Heart left ventricle (tissue), 16 donors: ENCODE measurements around the gene PLCB4. TPM values are rescaled to one million over a fixed set of nuclear protein-coding genes. Genes with fewer than 3 reads are reported as not detected.

Experiments used
- ATAC-seq, 4 donors: fragments of 200-7000 bp; cut with Tn5 transposase; one replicate each; pipeline ENCODE4 v1.9.1; 2020 to 2022; ENCODE audit warnings: moderate library complexity in 4 of 4, mild to moderate bottlenecking in 3 of 4, moderate number of reproducible peaks in 1 of 4
- DNase-seq, 5 donors: peaks; one replicate each; pipeline ENCODE4 v3.0.0-alpha.2; 2020
- H3K27ac ChIP-seq, 12 donors: fragments of 200-600 bp; sonication (generic) in 4 of 12; one replicate each; pipeline versions ENCODE4 v1.5.0 to v1.8.0; 2016 to 2022; ENCODE audit warnings: mild to moderate bottlenecking in 2 of 12
- H3K27me3 ChIP-seq, 9 donors: fragments of 200-600 bp; sonication (generic) in 2 of 9; one replicate each; pipeline versions ENCODE4 v1.5.1 to v1.8.0; 2016 to 2022; ENCODE audit warnings: mild to moderate bottlenecking in 3 of 9
- H3K36me3 ChIP-seq, 9 donors: fragments of 200-600 bp; sonication (generic) in 2 of 9; one replicate each; pipeline versions ENCODE4 v1.5.0 to v1.8.0; 2018 to 2022; ENCODE audit warnings: mild to moderate bottlenecking in 2 of 9
- H3K4me1 ChIP-seq, 12 donors: fragments of 200-600 bp; sonication (generic) in 4 of 12; one replicate each; pipeline versions ENCODE4 v1.5.0 to v1.8.0; 2016 to 2022; ENCODE audit warnings: mild to moderate bottlenecking in 3 of 12
- H3K4me3 ChIP-seq, 12 donors: fragments of 200-600 bp; sonication (generic) in 4 of 12; one replicate each; pipeline versions ENCODE4 v1.5.0 to v1.8.0; 2017 to 2022; ENCODE audit warnings: mild to moderate bottlenecking in 9 of 12, moderate library complexity in 4 of 12
- H3K9me3 ChIP-seq, 12 donors: fragments of 200-600 bp; sonication (generic) in 4 of 12; one replicate each; pipeline versions ENCODE4 v1.5.0 to v1.8.0; 2016 to 2022; ENCODE audit warnings: mild to moderate bottlenecking in 1 of 12
- POLR2A ChIP-seq, 2 donors: fragments of 450-650 bp; IDR thresholded peaks; one replicate each; pipeline ENCODE4 v1.6.1; 2017; ENCODE audit warnings: antibody characterized with exemption in 2 of 2, mild to moderate bottlenecking in 2 of 2, moderate library complexity in 2 of 2
- WGBS, 4 donors: extraction: QIAGEN DNeasy Blood & Tissue Kit in 2 of 4; methylation state at CpG; one replicate each; pipeline versions ENCODE4 v1.1.5 to v1.1.7; 2013 to 2018; 5-methylcytosine and 5-hydroxymethylcytosine counted together
- intact Hi-C, 10 donors: fragments of 100-400 bp; cut with DNase I; formaldehyde crosslinking; loops; one replicate each; pipeline versions ENCODE4 v1.11.1 to v1.14.2; 2022
- polyA plus RNA-seq, 2 donors: library from polyadenylated mRNA; stranded (reverse); fragments of 200-250 nt; gene quantifications; one replicate each; pipeline ENCODE4 v1.2.3, GENCODE V29; 2013
- total RNA-seq, 9 donors: library from RNA; depleted of rRNA in 2 of 9; stranded (reverse); fragments of >200 nt in 2 of 9; fragmentation: NEBNext Ultra II Directional in 3 of 9; extraction: Animal tissue kit (Norgen Biotek cat#: 25700) in 3 of 9; gene quantifications; one replicate each; pipeline versions ENCODE4 v1.1.0 to v1.2.4, GENCODE V29; 2016 to 2023
- TF ChIP-seq, protein P1 (sequence below), 12 donors: fragments of 200-600 bp; sonication (generic) in 4 of 12; IDR thresholded peaks; one replicate each; pipeline versions ENCODE4 v1.5.0 to v1.8.0; 2018 to 2022; ENCODE audit warnings: antibody characterized with exemption in 12 of 12, mild to moderate bottlenecking in 5 of 12
- donor health status: ischemic (EF 13 %, LVEDD 7.1; RV severe dilation, severe dysfunction).
- donor health status: healthy with polysubstance abuse.
- donor health status: DM: no; HTN: yes; CAD: no.
- donor health status: DM: no; HTN: no; CAD: no.
- donor health status: ischemic (EF 25% LVEDD 6.9; RV normal size, moderate dysfunction).
- donor health status: ischemic (EF 25% LVEDD 5.7; RV mildly dilated, moderate dysfunction).
- donor health status: healthy.
- donor health status: DM: yes; HTN: yes; CAD: no.
- donor health status: ischemic (EF 35%, LVEDD 5.7; RV mildly dilated, moderate dysfunction).
- donor health status: nonischemic (EF 11% LVEDD 7.7; RV severe dilation, severe dysfunction).
- donor health status: DM: yes; HTN: yes; CAD: no.
- donor health status: PGD.
- donor health status: ischemic (EF 29% LVEDD 5.4; RV normal size, mild dysfunction).
- donor health status: nonischemic (EF 23%, LVEDD 6.1; RV moderate dilation, normal function).

PLCB4 gene
- total and polyA plus RNA-seq, 11 donors: 8.4 to 31.8 (median 18.5) TPM

DNA sequence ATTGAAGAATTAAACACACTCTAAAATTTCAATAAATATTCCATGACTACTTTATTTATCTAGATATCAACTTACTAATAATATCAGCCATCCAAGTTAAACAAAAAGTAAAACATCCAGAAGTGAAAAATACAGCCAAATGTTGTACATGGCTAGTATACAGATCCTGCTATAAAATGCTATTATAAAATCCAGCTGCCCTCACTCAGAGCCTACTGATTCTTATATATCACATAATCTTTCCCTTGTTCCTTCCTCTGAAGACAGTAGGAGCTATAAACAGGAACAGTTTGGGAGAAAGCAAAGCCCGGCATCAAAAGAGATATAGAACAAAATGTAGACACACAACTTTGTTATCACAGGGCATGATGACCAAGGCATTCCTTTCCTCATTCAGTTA lies 212.9 kb downstream of the PLCB4 start:
- DNase-seq (no peak), ATAC-seq (no peak)
- Histone ChIP-seq H3K4me1 (peaks cover 0 to 61% (median 28%) of the 10 kb centered on the region in 12 donors), H3K4me3 (no peak overlapping the region), H3K27ac (no peak overlapping the region), H3K27me3 (no peaks in the 10 kb centered on the region), H3K9me3 (no peaks in the 10 kb centered on the region), H3K36me3 (no peaks in the 10 kb centered on the region)
- TF ChIP-seq, protein P1, sequence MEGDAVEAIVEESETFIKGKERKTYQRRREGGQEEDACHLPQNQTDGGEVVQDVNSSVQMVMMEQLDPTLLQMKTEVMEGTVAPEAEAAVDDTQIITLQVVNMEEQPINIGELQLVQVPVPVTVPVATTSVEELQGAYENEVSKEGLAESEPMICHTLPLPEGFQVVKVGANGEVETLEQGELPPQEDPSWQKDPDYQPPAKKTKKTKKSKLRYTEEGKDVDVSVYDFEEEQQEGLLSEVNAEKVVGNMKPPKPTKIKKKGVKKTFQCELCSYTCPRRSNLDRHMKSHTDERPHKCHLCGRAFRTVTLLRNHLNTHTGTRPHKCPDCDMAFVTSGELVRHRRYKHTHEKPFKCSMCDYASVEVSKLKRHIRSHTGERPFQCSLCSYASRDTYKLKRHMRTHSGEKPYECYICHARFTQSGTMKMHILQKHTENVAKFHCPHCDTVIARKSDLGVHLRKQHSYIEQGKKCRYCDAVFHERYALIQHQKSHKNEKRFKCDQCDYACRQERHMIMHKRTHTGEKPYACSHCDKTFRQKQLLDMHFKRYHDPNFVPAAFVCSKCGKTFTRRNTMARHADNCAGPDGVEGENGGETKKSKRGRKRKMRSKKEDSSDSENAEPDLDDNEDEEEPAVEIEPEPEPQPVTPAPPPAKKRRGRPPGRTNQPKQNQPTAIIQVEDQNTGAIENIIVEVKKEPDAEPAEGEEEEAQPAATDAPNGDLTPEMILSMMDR (IDR thresholded peaks at IDR 0.05): no peak
- TF ChIP-seq POLR2A (IDR thresholded peaks at IDR 0.05): no peak
- intact Hi-C loops: loop anchor here in 1 of 10 donors (10.0 kb wide), 1 partner anchor 53 kb away; no protein-coding TSS in a partner anchor
- WGBS, 4 donors: 31 to 57% (median 39%) methylated on average over 1 of the region's 1 CpG

DNA sequence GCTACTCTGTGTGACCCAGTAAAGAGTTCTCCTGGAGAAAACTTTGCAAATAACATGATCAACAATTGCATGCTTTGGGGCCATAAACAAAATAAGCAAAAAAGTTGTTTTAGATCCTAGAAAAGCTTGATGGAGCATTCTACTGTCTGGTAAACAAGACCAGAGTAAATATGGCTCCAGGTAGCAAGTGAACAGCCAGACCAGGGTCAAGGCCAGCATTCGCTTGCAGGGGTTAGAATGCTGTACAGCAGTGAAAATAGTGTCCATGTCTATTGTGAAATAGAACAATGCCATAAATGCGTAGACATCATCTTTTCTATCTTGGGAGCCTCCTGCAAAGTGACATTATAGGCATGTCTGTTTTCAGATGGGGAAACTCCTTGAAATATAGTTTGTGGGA lies 216.7 kb downstream of the PLCB4 start:
- no peaks in the 10 kb centered on the region for H3K27me3 ChIP-seq
- H3K4me3 ChIP-seq: no peak overlapping the region
- intact Hi-C loops: loop anchor here in 2 of 10 donors (5.0 to 10.0 kb wide), 2 partner anchors 49 to 52 kb away; no protein-coding TSS in a partner anchor
- no peaks in the 10 kb centered on the region for H3K9me3 ChIP-seq
- no peak overlapping the region for H3K27ac ChIP-seq
- whole genome bisulfite sequencing, 4 donors: 97 to 98% (median 98%) methylated on average over 2 of the region's 2 CpGs
- peaks cover 0 to 45% (median 9%) of the 10 kb centered on the region in 12 donors for H3K4me1 ChIP-seq
- TF ChIP-seq POLR2A (IDR thresholded peaks at IDR 0.05): no peak
- TF ChIP-seq, protein P1 (IDR thresholded peaks at IDR 0.05): no peak
- no peak for ATAC-seq
- no peaks in the 10 kb centered on the region for H3K36me3 ChIP-seq
- DNase-seq: no peak

DNA sequence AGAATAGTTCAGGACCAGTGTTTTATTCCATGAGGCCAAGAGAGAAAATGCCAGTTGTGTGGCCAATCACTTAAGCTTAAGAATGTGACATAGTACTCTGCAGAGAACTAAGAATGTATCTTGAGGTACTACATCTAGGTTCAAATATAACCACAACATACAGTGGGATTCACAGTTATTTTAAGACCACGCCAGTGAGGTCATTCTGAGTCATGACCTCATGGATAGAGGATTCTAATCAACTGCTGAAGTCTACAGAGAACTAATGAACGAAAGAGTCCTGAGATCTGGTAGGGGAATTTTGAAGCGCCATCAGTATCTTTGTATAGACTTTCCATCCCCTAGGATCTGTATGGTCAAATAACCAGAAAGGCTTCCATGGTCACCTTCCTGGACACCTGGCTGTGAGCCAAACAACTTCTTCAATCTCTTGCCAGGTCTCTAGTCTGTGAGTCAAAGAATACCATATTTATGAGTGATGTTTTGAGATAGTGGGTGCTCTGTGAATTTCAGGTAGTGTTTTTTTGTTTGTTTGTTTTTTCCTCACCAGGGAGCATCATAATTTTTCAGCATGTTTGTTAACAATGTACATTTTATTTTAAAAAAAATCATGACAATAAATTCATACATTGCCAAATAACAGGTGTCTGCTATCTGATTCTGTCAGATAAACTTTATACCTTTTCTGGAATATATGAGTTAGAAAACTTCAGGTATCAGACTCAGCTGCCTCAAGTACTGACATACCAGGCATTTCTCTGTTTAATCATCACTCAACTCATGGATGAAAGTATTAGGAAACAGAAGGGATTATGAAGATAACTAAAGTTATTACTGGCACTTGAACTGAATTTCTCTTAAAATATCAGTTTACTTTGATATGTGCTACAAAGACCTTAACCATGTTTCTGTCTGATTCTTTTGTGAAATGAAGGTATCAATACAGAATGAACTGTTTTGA lies 217.9 kb downstream of the PLCB4 start:
- TF ChIP-seq, protein P1 (IDR thresholded peaks at IDR 0.05): no peak
- TF ChIP-seq POLR2A (IDR thresholded peaks at IDR 0.05): no peak
- ATAC-seq (no peak), DNase-seq (no peak)
- intact Hi-C loops: loop anchor here in 2 of 10 donors (5.0 to 10.0 kb wide), 2 partner anchors 48 to 51 kb away; no protein-coding TSS in a partner anchor
- H3K4me1 ChIP-seq: peaks cover 0 to 37% (median 6%) of the 10 kb centered on the region in 12 donors
- H3K27ac ChIP-seq: no peak overlapping the region
- no peaks in the 10 kb centered on the region for H3K9me3 ChIP-seq
- no peak overlapping the region for H3K4me3 ChIP-seq
- WGBS, 4 donors: 86 to 98% (median 95%) methylated on average over 3 of the region's 3 CpGs
- H3K27me3 ChIP-seq: no peaks in the 10 kb centered on the region
- H3K36me3 ChIP-seq: no peaks in the 10 kb centered on the region

DNA sequence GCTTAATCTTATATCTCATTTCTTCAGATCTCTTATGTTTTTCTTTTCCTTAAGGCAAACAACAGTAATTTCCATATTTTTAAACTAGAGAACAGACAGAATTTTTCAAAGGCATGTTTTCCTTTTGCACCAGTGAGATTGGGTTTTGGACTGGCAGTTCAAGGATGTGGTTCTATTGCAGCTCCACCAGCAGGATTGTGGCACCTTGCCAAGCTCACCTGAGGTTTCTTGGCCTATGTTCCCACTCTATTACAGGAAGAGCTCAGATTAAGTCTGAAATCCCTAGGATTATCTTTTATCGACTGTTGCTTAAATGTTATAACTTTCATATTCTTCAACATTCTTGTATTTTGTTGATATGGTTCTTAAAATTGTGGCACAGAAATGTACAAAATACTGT lies 218.9 kb downstream of the PLCB4 start:
- 90 to 92% (median 91%) methylated on average over 1 of the region's 1 CpG for WGBS, 4 donors
- ATAC-seq (no peak), DNase-seq (peak in 1 of 5 donors; percentile 38)
- Histone ChIP-seq H3K9me3 (no peaks in the 10 kb centered on the region), H3K4me1 (peaks cover 0 to 34% (median 5%) of the 10 kb centered on the region in 12 donors), H3K4me3 (no peak overlapping the region), H3K27me3 (no peaks in the 10 kb centered on the region), H3K36me3 (no peaks in the 10 kb centered on the region), H3K27ac (no peak overlapping the region)
- no peak for TF ChIP-seq POLR2A (IDR thresholded peaks at IDR 0.05)
- TF ChIP-seq, protein P1 (IDR thresholded peaks at IDR 0.05): no peak
- intact Hi-C loops: loop anchor here in 2 of 10 donors (5.0 to 10.0 kb wide), 2 partner anchors 47 to 49 kb away; no protein-coding TSS in a partner anchor
